GM12872 (cell line): ENCODE data around the gene KRTAP1-5.

Source experiments
- CTCF ChIP-seq: IDR thresholded peaks from 3 replicates; pipeline ENCODE4 v1.5.1; 2011; ENCODE audit warnings: low read depth, mild to moderate bottlenecking, low read length, moderate library complexity; ENCODE audit not compliant: insufficient read depth

KRTAP1-5 gene

GRCh38 chr17:41065829-41066624 lies 39.0 kb upstream of the KRTAP1-5 start, which contains the start of gene KRTAP2-4:
Gene KRTAP2-4 (minus strand): TSS chr17:41065879. CDS start chr17:41065845, 34 bp downstream.
- TF ChIP-seq CTCF, result no peak

- no peak for TF ChIP-seq CTCF
These were observed 37.3 kb upstream of the KRTAP1-5 start for GRCh38 chr17:41064301-41064700.

- TF ChIP-seq CTCF, result no peak
These were observed 36.4 kb upstream of the KRTAP1-5 start for GRCh38 chr17:41063449-41063848.

- TF ChIP-seq CTCF, result no peak
These were observed 35.0 kb upstream of the KRTAP1-5 start for GRCh38 chr17:41061964-41062363.

GRCh38 chr17:41060052-41060604 lies 33.1 kb upstream of the KRTAP1-5 start, which contains the start of gene KRTAP2-3:
Gene KRTAP2-3 (minus strand): TSS chr17:41060114. CDS start chr17:41060050, 64 bp downstream.
- no peak for TF ChIP-seq CTCF

- TF ChIP-seq CTCF, result no peak
These were observed 31.7 kb upstream of the KRTAP1-5 start for GRCh38 chr17:41058741-41059140.

- no peak for TF ChIP-seq CTCF
These were observed 30.5 kb upstream of the KRTAP1-5 start for GRCh38 chr17:41057547-41057946.
